ENCODE measurements around the gene HEXIM2.

DNA sequence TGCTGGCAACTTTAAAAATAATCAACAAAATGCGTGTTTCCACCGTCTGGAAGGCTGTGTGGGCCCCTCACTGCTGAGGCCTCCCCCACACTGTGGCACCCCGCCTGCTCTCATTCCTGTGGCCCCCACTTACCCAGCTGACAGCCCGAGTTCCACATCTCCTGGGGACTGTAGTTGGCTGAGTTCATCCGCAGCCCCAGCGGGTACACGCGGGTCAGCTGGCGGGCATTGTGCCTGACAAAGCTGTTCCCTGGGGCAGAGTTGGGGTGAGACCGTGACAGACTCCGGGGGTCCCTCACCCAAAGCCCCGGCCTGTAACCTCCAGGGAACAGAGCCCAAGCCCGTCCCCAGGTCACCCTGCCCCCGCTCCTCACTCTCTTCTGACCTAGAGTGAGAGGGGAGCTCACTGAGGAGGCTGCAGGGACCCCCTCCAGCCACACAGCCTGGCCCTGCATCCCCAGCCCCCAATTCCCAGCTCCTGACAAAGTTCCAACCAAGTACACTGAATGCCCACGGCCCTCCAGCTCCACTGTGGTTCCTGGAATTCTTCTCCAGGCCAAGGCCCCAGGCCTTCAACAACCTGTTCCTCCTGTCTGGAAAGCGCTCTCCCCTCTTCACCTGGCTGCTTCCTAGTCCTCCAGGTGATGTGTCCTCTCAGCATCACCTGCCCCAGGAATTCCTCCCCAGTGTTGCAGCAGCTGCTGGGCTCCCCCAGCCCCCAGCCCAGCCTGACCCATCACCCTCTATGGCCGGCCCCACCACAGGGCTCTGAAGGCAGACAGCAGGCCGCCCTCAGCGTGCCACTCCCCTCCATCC lies 47.4 kb upstream of the HEXIM2 start:
- TF ChIP-seq POLR2A (IDR thresholded peaks at IDR 0.05): no peak
- TF ChIP-seq, protein P1, sequence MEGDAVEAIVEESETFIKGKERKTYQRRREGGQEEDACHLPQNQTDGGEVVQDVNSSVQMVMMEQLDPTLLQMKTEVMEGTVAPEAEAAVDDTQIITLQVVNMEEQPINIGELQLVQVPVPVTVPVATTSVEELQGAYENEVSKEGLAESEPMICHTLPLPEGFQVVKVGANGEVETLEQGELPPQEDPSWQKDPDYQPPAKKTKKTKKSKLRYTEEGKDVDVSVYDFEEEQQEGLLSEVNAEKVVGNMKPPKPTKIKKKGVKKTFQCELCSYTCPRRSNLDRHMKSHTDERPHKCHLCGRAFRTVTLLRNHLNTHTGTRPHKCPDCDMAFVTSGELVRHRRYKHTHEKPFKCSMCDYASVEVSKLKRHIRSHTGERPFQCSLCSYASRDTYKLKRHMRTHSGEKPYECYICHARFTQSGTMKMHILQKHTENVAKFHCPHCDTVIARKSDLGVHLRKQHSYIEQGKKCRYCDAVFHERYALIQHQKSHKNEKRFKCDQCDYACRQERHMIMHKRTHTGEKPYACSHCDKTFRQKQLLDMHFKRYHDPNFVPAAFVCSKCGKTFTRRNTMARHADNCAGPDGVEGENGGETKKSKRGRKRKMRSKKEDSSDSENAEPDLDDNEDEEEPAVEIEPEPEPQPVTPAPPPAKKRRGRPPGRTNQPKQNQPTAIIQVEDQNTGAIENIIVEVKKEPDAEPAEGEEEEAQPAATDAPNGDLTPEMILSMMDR (IDR thresholded peaks at IDR 0.05): no peak

Data from heart left ventricle (tissue), 13 donors.